ENCODE results near the gene PDLIM4. TPM values are rescaled to one million over a fixed set of nuclear protein-coding genes. Genes with fewer than 3 reads are reported as not detected.

PDLIM4 gene
- polyA plus RNA-seq, 2 of the 4 experiments (the other 2 are of a cell fraction) = 0.09 TPM; not detected in 1

GRCh38 chr5:132237670-132238069 is 19.8 kb upstream of the PDLIM4 start:
- ChIA-PET CTCF (interaction anchor here (0.6 to 4.2 kb wide), 39 partner anchors 8 to 264 kb away, joined by 3 to 42 read pairs (median 6); partner anchors contain the start of genes P4HA2 and SLC22A4), POLR2A (interaction anchor here (1.5 to 2.1 kb wide), 2 partner anchors 10 to 56 kb away, joined by 6 to 18 read pairs; partner anchors contain the start of genes P4HA2 and SLC22A4)
- no peak overlapping the region for H3K4me2 ChIP-seq
- H3K4me1 ChIP-seq = no peaks in the 10 kb centered on the region
- TF ChIP-seq, protein P1, sequence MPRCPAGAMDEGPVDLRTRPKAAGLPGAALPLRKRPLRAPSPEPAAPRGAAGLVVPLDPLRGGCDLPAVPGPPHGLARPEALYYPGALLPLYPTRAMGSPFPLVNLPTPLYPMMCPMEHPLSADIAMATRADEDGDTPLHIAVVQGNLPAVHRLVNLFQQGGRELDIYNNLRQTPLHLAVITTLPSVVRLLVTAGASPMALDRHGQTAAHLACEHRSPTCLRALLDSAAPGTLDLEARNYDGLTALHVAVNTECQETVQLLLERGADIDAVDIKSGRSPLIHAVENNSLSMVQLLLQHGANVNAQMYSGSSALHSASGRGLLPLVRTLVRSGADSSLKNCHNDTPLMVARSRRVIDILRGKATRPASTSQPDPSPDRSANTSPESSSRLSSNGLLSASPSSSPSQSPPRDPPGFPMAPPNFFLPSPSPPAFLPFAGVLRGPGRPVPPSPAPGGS (IDR thresholded peaks at IDR 0.05) = no peak
- TF ChIP-seq CBX8 (IDR thresholded peaks at IDR 0.05) (no peak), HOXB13 (CRISPR knock-in tag; IDR thresholded peaks at IDR 0.05; ENCODE audit: low read depth) (no peak), EHF (CRISPR knock-in tag; IDR thresholded peaks at IDR 0.05) (no peak), EHMT2 (IDR thresholded peaks at IDR 0.05; ENCODE audit: low read depth) (no peak), ZC3H11A (IDR thresholded peaks at IDR 0.05) (no peak), MYC (IDR thresholded peaks at IDR 0.05; ENCODE audit: borderline replicate concordance, low read length) (no peak), HMGXB4 (CRISPR knock-in tag; IDR thresholded peaks at IDR 0.05; ENCODE audit: borderline replicate concordance) (no peak), REST (IDR thresholded peaks at IDR 0.05) (no peak), SREBF2 (IDR thresholded peaks at IDR 0.05) (no peak), RCOR1 (IDR thresholded peaks at IDR 0.05; ENCODE audit: low read depth, low read length) (no peak), MAFK (IDR thresholded peaks at IDR 0.05; ENCODE audit: partially characterized antibody) (no peak), ZNF302 (CRISPR knock-in tag; IDR thresholded peaks at IDR 0.05) (no peak), POLR2AphosphoS2 (conservative IDR thresholded peaks at IDR 0.05; ENCODE audit: low read length) (no peak), KDM1A (IDR thresholded peaks at IDR 0.05; ENCODE audit: low read depth) (no peak), ESRRA (IDR thresholded peaks at IDR 0.05; ENCODE audit: borderline replicate concordance, low read length) (no peak)
- TF ChIP-seq, protein P2, sequence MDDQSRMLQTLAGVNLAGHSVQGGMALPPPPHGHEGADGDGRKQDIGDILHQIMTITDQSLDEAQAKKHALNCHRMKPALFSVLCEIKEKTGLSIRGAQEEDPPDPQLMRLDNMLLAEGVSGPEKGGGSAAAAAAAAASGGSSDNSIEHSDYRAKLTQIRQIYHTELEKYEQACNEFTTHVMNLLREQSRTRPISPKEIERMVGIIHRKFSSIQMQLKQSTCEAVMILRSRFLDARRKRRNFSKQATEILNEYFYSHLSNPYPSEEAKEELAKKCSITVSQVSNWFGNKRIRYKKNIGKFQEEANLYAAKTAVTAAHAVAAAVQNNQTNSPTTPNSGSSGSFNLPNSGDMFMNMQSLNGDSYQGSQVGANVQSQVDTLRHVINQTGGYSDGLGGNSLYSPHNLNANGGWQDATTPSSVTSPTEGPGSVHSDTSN (IDR thresholded peaks at IDR 0.05) = no peak
- TF ChIP-seq, protein P3, sequence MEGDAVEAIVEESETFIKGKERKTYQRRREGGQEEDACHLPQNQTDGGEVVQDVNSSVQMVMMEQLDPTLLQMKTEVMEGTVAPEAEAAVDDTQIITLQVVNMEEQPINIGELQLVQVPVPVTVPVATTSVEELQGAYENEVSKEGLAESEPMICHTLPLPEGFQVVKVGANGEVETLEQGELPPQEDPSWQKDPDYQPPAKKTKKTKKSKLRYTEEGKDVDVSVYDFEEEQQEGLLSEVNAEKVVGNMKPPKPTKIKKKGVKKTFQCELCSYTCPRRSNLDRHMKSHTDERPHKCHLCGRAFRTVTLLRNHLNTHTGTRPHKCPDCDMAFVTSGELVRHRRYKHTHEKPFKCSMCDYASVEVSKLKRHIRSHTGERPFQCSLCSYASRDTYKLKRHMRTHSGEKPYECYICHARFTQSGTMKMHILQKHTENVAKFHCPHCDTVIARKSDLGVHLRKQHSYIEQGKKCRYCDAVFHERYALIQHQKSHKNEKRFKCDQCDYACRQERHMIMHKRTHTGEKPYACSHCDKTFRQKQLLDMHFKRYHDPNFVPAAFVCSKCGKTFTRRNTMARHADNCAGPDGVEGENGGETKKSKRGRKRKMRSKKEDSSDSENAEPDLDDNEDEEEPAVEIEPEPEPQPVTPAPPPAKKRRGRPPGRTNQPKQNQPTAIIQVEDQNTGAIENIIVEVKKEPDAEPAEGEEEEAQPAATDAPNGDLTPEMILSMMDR (IDR thresholded peaks at IDR 0.05) = no peak
- H3K4me3 ChIP-seq = no peak overlapping the region
- ATAC-seq (no peak), DNase-seq (ENCODE audit: low read depth in 1 of 2, low spot score in 1 of 2) (no peak), FAIRE-seq (no peak)
- 0 out of 6 replicates have a peak overlapping the region, but pooled peaks of 1 of the 2 experiments have one; percentile 20 for H3K27ac ChIP-seq
- 0 out of 3 replicates have a peak, but pooled peaks cover 4% of the 10 kb centered on the region for H3K9me3 ChIP-seq
- 92% methylated on average over 4 of the region's 4 CpGs for WGBS (ENCODE audit: missing lambda C conversion rate)

All from A549 (cell line).